IMR-90 (cell line): ENCODE data around the gene NIPAL3. TPM values are rescaled to one million over a fixed set of nuclear protein-coding genes. Genes with fewer than 3 reads are reported as not detected.

Experiments used
- ATAC-seq: fragments of 200-7000 bp; cut with Tn5 transposase; 2 replicates; pipeline ENCODE4 v1.9.1; 2020; ENCODE audit warnings: low read depth, mild to moderate bottlenecking, moderate library complexity
- BruUV-seq: library from RNA; stranded (reverse); fragments of 400-500 nt; replicated peaks from 2 replicates; lab custom pipeline; 2021; lab: Mats Ljungman, UMichigan
- CTCF ChIA-PET: fragments of 300-600 bp; formaldehyde crosslinking; extraction: SDS; loops from one replicate; lab custom pipeline; 2021; ENCODE audit warnings: antibody characterized with exemption; lab: Yijun Ruan, JAX
- POLR2A ChIA-PET: fragments of 300-600 bp; sonication (Branson Sonifier 250); formaldehyde crosslinking; loops from one replicate; lab custom pipeline; 2022; ENCODE audit warnings: antibody characterized with exemption; ENCODE audit not compliant: unreplicated experiment; lab: Charles Lee
- DNase-seq: peaks from one replicate; pipeline ENCODE4 v3.0.0; 2013
- H2AFZ ChIP-seq: replicated peaks from 2 replicates; pipeline ENCODE3; 2013; ENCODE audit warnings: low read length, mild to moderate bottlenecking; ENCODE audit not compliant: poor library complexity
- H2AK5ac ChIP-seq: 2 replicates; pipeline ENCODE4 v1.6.1; 2013; ENCODE audit warnings: low read depth, low read length, inconsistent platforms
- H2AK9ac ChIP-seq: replicated peaks from 2 replicates; pipeline ENCODE3; 2013; ENCODE audit warnings: mild to moderate bottlenecking, low read depth, low read length, moderate library complexity; ENCODE audit not compliant: poor library complexity
- H2BK120ac ChIP-seq: 2 replicates; pipeline ENCODE4 v1.6.1; 2013; ENCODE audit warnings: low read depth, low read length, inconsistent platforms
- H2BK15ac ChIP-seq: 3 replicates; pipeline ENCODE4 v1.6.1; 2013; ENCODE audit warnings: low read depth, low read length, inconsistent platforms
- H2BK20ac ChIP-seq: 2 replicates; pipeline ENCODE4 v1.6.1; 2013; ENCODE audit warnings: low read depth, mild to moderate bottlenecking, inconsistent platforms, low read length, moderate library complexity
- H2BK5ac ChIP-seq: 2 replicates; pipeline ENCODE4 v1.6.1; 2013; ENCODE audit warnings: mild to moderate bottlenecking, low read depth, low read length, inconsistent platforms; ENCODE audit not compliant: poor library complexity, severe bottlenecking
- H3K14ac ChIP-seq: replicated peaks from 2 replicates; pipeline ENCODE4 v1.6.1; 2013; ENCODE audit warnings: low read depth, low read length, inconsistent platforms
- H3K18ac ChIP-seq: 2 replicates; pipeline ENCODE4 v1.6.1; 2013; ENCODE audit warnings: low read depth, low read length, control low read depth
- H3K23ac ChIP-seq: 2 replicates; pipeline ENCODE4 v1.6.1; 2013; ENCODE audit warnings: low read depth, low read length, inconsistent platforms
- H3K27ac ChIP-seq: 2 replicates; pipeline ENCODE4 v1.5.1; 2013; ENCODE audit warnings: mild to moderate bottlenecking, control low read depth, low read length; ENCODE audit not compliant: insufficient read depth
- H3K27me3 ChIP-seq: 2 replicates; pipeline ENCODE4 v1.6.1; 2013; ENCODE audit warnings: low read length; ENCODE audit not compliant: control insufficient read depth, insufficient read depth
- H3K36me3 ChIP-seq: 2 replicates; pipeline ENCODE4 v1.6.1; 2013; ENCODE audit warnings: low read length, mixed read lengths; ENCODE audit not compliant: control insufficient read depth, insufficient read depth
- H3K4ac ChIP-seq: 2 replicates; pipeline ENCODE4 v1.6.1; 2013; ENCODE audit warnings: low read depth, low read length, inconsistent platforms
- H3K4me1 ChIP-seq: 2 replicates; pipeline ENCODE4 v1.6.1; 2013; ENCODE audit warnings: low read length, mixed read lengths; ENCODE audit not compliant: control insufficient read depth, insufficient read depth
- H3K4me2 ChIP-seq: 2 replicates; pipeline ENCODE4 v1.6.1; 2013; ENCODE audit warnings: low read depth, mild to moderate bottlenecking, control low read depth, low read length, moderate library complexity
- H3K4me3 ChIP-seq: 2 replicates; pipeline ENCODE4 v1.5.1; 2013; ENCODE audit warnings: low read depth, mild to moderate bottlenecking, control low read depth, low read length, moderate library complexity; ENCODE audit not compliant: insufficient read depth
- H3K56ac ChIP-seq: 2 replicates; pipeline ENCODE4 v1.6.1; 2013; ENCODE audit warnings: low read length, inconsistent platforms; ENCODE audit not compliant: insufficient read depth; ENCODE audit errors: extremely low read depth
- H3K79me1 ChIP-seq, 2 experiments: 2 replicates each; pipeline ENCODE4 v1.6.1; 2013; ENCODE audit warnings: low read length in 2 of 2, inconsistent platforms in 1 of 2, low read depth in 1 of 2
- H3K9ac ChIP-seq: 2 replicates; pipeline ENCODE4 v1.6.1; 2013; ENCODE audit warnings: low read depth, low read length, control low read depth
- H3K9me1 ChIP-seq: 2 replicates; pipeline ENCODE4 v1.6.1; 2013; ENCODE audit warnings: low read length, inconsistent platforms; ENCODE audit not compliant: insufficient read depth
- H3K9me3 ChIP-seq: 2 replicates; pipeline ENCODE4 v1.6.1; 2013; ENCODE audit warnings: low read length; ENCODE audit not compliant: control insufficient read depth, insufficient read depth
- H4K20me1 ChIP-seq: 2 replicates; pipeline ENCODE4 v1.6.1; 2013; ENCODE audit warnings: low read length, inconsistent platforms; ENCODE audit not compliant: insufficient read depth
- H4K5ac ChIP-seq: 2 replicates; pipeline ENCODE4 v1.6.1; 2013; ENCODE audit warnings: mild to moderate bottlenecking, low read depth, low read length, control low read depth
- H4K8ac ChIP-seq, 2 experiments: 2 replicates each; pipeline ENCODE4 v1.6.1; 2013; ENCODE audit warnings: low read depth in 2 of 2, low read length in 2 of 2, control low read depth in 1 of 2, inconsistent platforms in 1 of 2
- H4K91ac ChIP-seq: 2 replicates; pipeline ENCODE4 v1.6.1; 2013; ENCODE audit warnings: low read depth, low read length, inconsistent platforms; ENCODE audit not compliant: insufficient read depth
- CEBPB ChIP-seq: IDR thresholded peaks from 2 replicates; pipeline ENCODE4 v1.6.1; 2012; ENCODE audit warnings: low read depth, low read length, improper control_type of control experiment
- CTCF ChIP-seq: conservative IDR thresholded peaks from 2 replicates; pipeline ENCODE4 v1.5.1; 2012; ENCODE audit warnings: mild to moderate bottlenecking, low read depth, low read length, improper control_type of control experiment
- MAFK ChIP-seq: IDR thresholded peaks from 2 replicates; pipeline ENCODE4 v1.6.1; 2012; ENCODE audit warnings: low read depth, low read length, improper control_type of control experiment
- MAZ ChIP-seq: IDR thresholded peaks from 2 replicates; pipeline ENCODE4 v1.6.1; 2012; ENCODE audit warnings: low read depth, mild to moderate bottlenecking, low read length, improper control_type of control experiment, moderate library complexity, borderline replicate concordance
- NFE2L2 ChIP-seq: fragments of 150-350 bp; IDR thresholded peaks from 2 replicates; pipeline ENCODE4 v1.6.1; 2016; ENCODE audit warnings: low read depth, mild to moderate bottlenecking, low read length
- POLR2A ChIP-seq: IDR thresholded peaks from 2 replicates; pipeline ENCODE4 v1.6.1; 2012; ENCODE audit warnings: mild to moderate bottlenecking, low read depth, low read length
- RCOR1 ChIP-seq: IDR thresholded peaks from 2 replicates; pipeline ENCODE4 v1.6.1; 2012; ENCODE audit warnings: mild to moderate bottlenecking, low read length, improper control_type of control experiment; ENCODE audit not compliant: insufficient replicate concordance
- RFX5 ChIP-seq: IDR thresholded peaks from 2 replicates; pipeline ENCODE4 v1.8.0; 2012; ENCODE audit warnings: low read depth, mild to moderate bottlenecking, low read length, moderate library complexity
- SMC3 ChIP-seq: fragments of 150-350 bp; IDR thresholded peaks from 2 replicates; pipeline ENCODE4 v1.6.1; 2016; ENCODE audit warnings: low read depth, mild to moderate bottlenecking, antibody characterized with exemption, low read length, moderate library complexity
- USF2 ChIP-seq: fragments of 150-350 bp; IDR thresholded peaks from 2 replicates; pipeline ENCODE4 v1.6.1; 2017; ENCODE audit warnings: mild to moderate bottlenecking, antibody characterized with exemption, low read length, low read depth
- WGBS, 2 experiments: methylation state at CpG; one replicate each; pipeline versions ENCODE4 v1.1.5 to v1.1.7; 2013; ENCODE audit warnings: missing lambda C conversion rate in 2 of 2; ENCODE audit not compliant: insufficient read length in 1 of 2; ENCODE audit errors: extremely low coverage in 2 of 2; 5-methylcytosine and 5-hydroxymethylcytosine counted together
- dilution Hi-C: fragments of 300-500 bp; cut with HindIII; formaldehyde crosslinking; loops from one replicate; pipeline ENCODE4 v1.14.3; 2018; ENCODE audit warnings: low sequenced_read_pairs; ENCODE audit not compliant: unreplicated experiment
- in situ Hi-C: fragments of 300-500 bp; cut with MboI; formaldehyde crosslinking; loops from 3 replicates; pipeline ENCODE4 v1.14.3; 2019; ENCODE audit warnings: low sequenced_read_pairs, inconsistent platforms, mixed read lengths
- intact Hi-C: fragments of 100-400 bp; cut with micrococcal nuclease; formaldehyde crosslinking; loops from 2 replicates; pipeline ENCODE4 v1.10.0; 2022
- polyA plus RNA-seq, 3 experiments: library from polyadenylated mRNA; depleted of rRNA; stranded (reverse); fragments of >200 nt; gene quantifications; 2 replicates each; pipeline ENCODE4 v1.2.3, GENCODE V29; 2012; ENCODE audit warnings: low replicate concordance in 1 of 3
- total RNA-seq: library from RNA; depleted of rRNA; stranded (reverse); fragments of >200 nt; gene quantifications from 2 replicates; pipeline ENCODE4 v1.2.3, GENCODE V29; 2012

Gene NIPAL3
- total and polyA plus RNA-seq, 2 of the 4 experiments (the other 2 are of a cell fraction), result 55.0 to 123 TPM

- no peak overlapping the region for H2AK5ac ChIP-seq
- no peaks in the 10 kb centered on the region for H4K20me1 ChIP-seq
- H4K5ac ChIP-seq, result no peak overlapping the region
- H3K14ac ChIP-seq, result no peak overlapping the region
- BruUV-seq, result no TSS peak
- no peak overlapping the region for H3K9ac ChIP-seq
- no peak overlapping the region for H4K91ac ChIP-seq
- 71% methylated on average over 8 of the region's 12 CpGs; no CpG with 5 or more reads in 1 of the 2 experiments for WGBS, 2 experiments
- no peak overlapping the region for H2AK9ac ChIP-seq
- no peak overlapping the region for H2BK5ac ChIP-seq
- POLR2A ChIA-PET, result no interaction called here
- peak overlapping the region; percentile 0 for H2AFZ ChIP-seq
- H3K4me1 ChIP-seq, result no peaks in the 10 kb centered on the region
- no peak overlapping the region for H3K23ac ChIP-seq
- no peak overlapping the region for H3K56ac ChIP-seq
- TF ChIP-seq MAFK (no peak), SMC3 (no peak), RCOR1 (no peak), CTCF (no peak), CEBPB (no peak), MAZ (no peak), POLR2A (no peak), NFE2L2 (no peak), USF2 (no peak), RFX5 (no peak)
- no peak for DNase-seq
- H2BK15ac ChIP-seq, result no peak overlapping the region
- no peak overlapping the region for H4K8ac ChIP-seq
- H3K9me3 ChIP-seq, result no peaks in the 10 kb centered on the region
- no peak for ATAC-seq
- H3K4me2 ChIP-seq, result no peak overlapping the region
- intact Hi-C loops, result no loop called here
- no peak overlapping the region for H3K18ac ChIP-seq
- no peak overlapping the region for H3K27ac ChIP-seq
- in situ Hi-C loops, result no loop called here
- CTCF ChIA-PET, result interaction anchor here (1.1 kb wide), 1 partner anchor 11 kb away, joined by 5 read pairs; no protein-coding TSS in a partner anchor
- peaks cover 6% of the 10 kb centered on the region in 2 experiments; a peak in 3 of 4 replicates for H3K79me1 ChIP-seq
- H3K4me3 ChIP-seq, result no peak overlapping the region
- dilution Hi-C loops, result no loop called here
- H3K36me3 ChIP-seq, result no peaks in the 10 kb centered on the region
- no peak overlapping the region for H2BK20ac ChIP-seq
- H3K4ac ChIP-seq, result no peak overlapping the region
- H3K27me3 ChIP-seq, result no peaks in the 10 kb centered on the region
- H2BK120ac ChIP-seq, result no peak overlapping the region
- H3K9me1 ChIP-seq, result 0 out of 2 replicates have a peak, but pooled peaks cover 6% of the 10 kb centered on the region
Measured at GRCh38 chr1:24516506-24516905, 100.9 kb downstream of the NIPAL3 start.
